Measurements from ENCODE around the gene TRMU. TPM values are rescaled to one million over a fixed set of nuclear protein-coding genes. Genes with fewer than 3 reads are reported as not detected.
"Not testable (repeated sequence)": the region's sequence is repeated elsewhere in the genome, so short reads cannot be mapped to it uniquely, and the experiment has no call there.

TRMU gene
- total and polyA plus RNA-seq, 2 donors: 21.0 to 27.1 TPM

- Histone ChIP-seq H3K4me3 (ENCODE audit: low read depth, low read length) (no peak overlapping the region), H3K27ac (ENCODE audit: low read depth) (no peak overlapping the region), H3K36me3 (ENCODE audit: insufficient read depth) (no peaks in the 10 kb centered on the region), H3K4me1 (ENCODE audit: insufficient read depth) (no peaks in the 10 kb centered on the region)
- no peak for DNase-seq (ENCODE audit: extremely low spot score)
- 79% methylated on average over 11 of the region's 11 CpGs for WGBS
These were observed 41.8 kb upstream of the TRMU start for GRCh38 chr22:46293577-46294260.

GRCh38 chr22:46294784-46295183 is 40.7 kb upstream of the TRMU start:
- Histone ChIP-seq H3K4me3 (ENCODE audit: low read depth, low read length) (no peak overlapping the region), H3K4me1 (ENCODE audit: insufficient read depth) (no peaks in the 10 kb centered on the region), H3K36me3 (ENCODE audit: insufficient read depth) (no peaks in the 10 kb centered on the region), H3K27ac (ENCODE audit: low read depth) (no peak overlapping the region)
- WGBS: 94% methylated on average over 2 of the region's 2 CpGs
- no peak for DNase-seq (ENCODE audit: extremely low spot score)

GRCh38 chr22:46295277-46295971 is 40.1 kb upstream of the TRMU start:
- DNase-seq (ENCODE audit: extremely low spot score): no peak
- Histone ChIP-seq H3K4me1 (ENCODE audit: insufficient read depth) (no peaks in the 10 kb centered on the region), H3K36me3 (ENCODE audit: insufficient read depth) (no peaks in the 10 kb centered on the region), H3K27ac (ENCODE audit: low read depth) (no peak overlapping the region), H3K4me3 (ENCODE audit: low read depth, low read length) (no peak overlapping the region)
- 58% methylated on average over 4 of the region's 4 CpGs for WGBS

GRCh38 chr22:46296257-46297150 is 39.0 kb upstream of the TRMU start, which contains the start of gene GTSE1:
Gene GTSE1 (plus strand): TSS chr22:46296870. CDS start chr22:46297401, 531 bp downstream.
- peak; percentile 89 for DNase-seq (ENCODE audit: extremely low spot score)
- H3K36me3 ChIP-seq (ENCODE audit: insufficient read depth): no peaks in the 10 kb centered on the region
- peak within 1 kb of the TSS; percentile 38 for H3K4me3 ChIP-seq (ENCODE audit: low read depth, low read length)
- WGBS: under 1% methylated on average over 76 of the region's 76 CpGs
- no peaks in the 10 kb centered on the region for H3K4me1 ChIP-seq (ENCODE audit: insufficient read depth)
- peak within 1 kb of the TSS; percentile 87 for H3K27ac ChIP-seq (ENCODE audit: low read depth)

- H3K27ac ChIP-seq (ENCODE audit: low read depth): no peak overlapping the region
- no peaks in the 10 kb centered on the region for H3K4me1 ChIP-seq (ENCODE audit: insufficient read depth)
- no peak for DNase-seq (ENCODE audit: extremely low spot score)
- WGBS: 5% methylated on average over 32 of the region's 32 CpGs
- H3K36me3 ChIP-seq (ENCODE audit: insufficient read depth): no peaks in the 10 kb centered on the region
- peak overlapping the region; percentile 29 for H3K4me3 ChIP-seq (ENCODE audit: low read depth, low read length)
These were observed 38.2 kb upstream of the TRMU start for GRCh38 chr22:46297151-46297812.

GRCh38 chr22:46299101-46299500 is 36.4 kb upstream of the TRMU start:
- Histone ChIP-seq H3K27ac (ENCODE audit: low read depth) (no peak overlapping the region), H3K4me1 (ENCODE audit: insufficient read depth) (no peaks in the 10 kb centered on the region), H3K4me3 (ENCODE audit: low read depth, low read length) (no peak overlapping the region), H3K36me3 (ENCODE audit: insufficient read depth) (no peaks in the 10 kb centered on the region)
- WGBS: 94% methylated on average over 13 of the region's 13 CpGs
- DNase-seq (ENCODE audit: extremely low spot score): no peak

GRCh38 chr22:46300491-46300890 is 35.0 kb upstream of the TRMU start:
- no peak for DNase-seq (ENCODE audit: extremely low spot score)
- no peaks in the 10 kb centered on the region for H3K36me3 ChIP-seq (ENCODE audit: insufficient read depth)
- H3K4me3 ChIP-seq (ENCODE audit: low read depth, low read length): no peak overlapping the region
- no peaks in the 10 kb centered on the region for H3K4me1 ChIP-seq (ENCODE audit: insufficient read depth)
- 98% methylated on average over 7 of the region's 7 CpGs for WGBS
- no peak overlapping the region for H3K27ac ChIP-seq (ENCODE audit: low read depth)

GRCh38 chr22:46303347-46303965 is 32.1 kb upstream of the TRMU start:
- WGBS: 90% methylated on average over 7 of the region's 7 CpGs
- H3K4me3 ChIP-seq (ENCODE audit: low read depth, low read length): no peak overlapping the region
- DNase-seq (ENCODE audit: extremely low spot score): no peak

GRCh38 chr22:46308283-46308988 is 27.1 kb upstream of the TRMU start:
- no peak for DNase-seq (ENCODE audit: extremely low spot score)
- WGBS: 94% methylated on average over 23 of the region's 23 CpGs
- no peaks in the 10 kb centered on the region for H3K36me3 ChIP-seq (ENCODE audit: insufficient read depth)

More at GRCh38 chr22:46303347-46303965, 32.1 kb upstream of the TRMU start:
- H3K27ac ChIP-seq (ENCODE audit: low read depth): no peak overlapping the region
- no peaks in the 10 kb centered on the region for H3K36me3 ChIP-seq (ENCODE audit: insufficient read depth)
- H3K4me1 ChIP-seq (ENCODE audit: insufficient read depth): no peaks in the 10 kb centered on the region

GRCh38 chr22:46309526-46310085 is 25.9 kb upstream of the TRMU start:
- H3K4me1 ChIP-seq (ENCODE audit: insufficient read depth): no peaks in the 10 kb centered on the region
- no peak overlapping the region for H3K4me3 ChIP-seq (ENCODE audit: low read depth, low read length)
- 96% methylated on average over 15 of the region's 15 CpGs for WGBS
- H3K36me3 ChIP-seq (ENCODE audit: insufficient read depth): no peaks in the 10 kb centered on the region
- no peak overlapping the region for H3K27ac ChIP-seq (ENCODE audit: low read depth)
- no peak for DNase-seq (ENCODE audit: extremely low spot score)

More at GRCh38 chr22:46308283-46308988, 27.1 kb upstream of the TRMU start:
- no peak overlapping the region for H3K4me3 ChIP-seq (ENCODE audit: low read depth, low read length)
- no peaks in the 10 kb centered on the region for H3K4me1 ChIP-seq (ENCODE audit: insufficient read depth)
- H3K27ac ChIP-seq (ENCODE audit: low read depth): no peak overlapping the region

- Histone ChIP-seq H3K36me3 (ENCODE audit: insufficient read depth) (no peaks in the 10 kb centered on the region), H3K4me1 (ENCODE audit: insufficient read depth) (no peaks in the 10 kb centered on the region), H3K4me3 (ENCODE audit: low read depth, low read length) (no peak overlapping the region), H3K27ac (ENCODE audit: low read depth) (no peak overlapping the region)
- 97% methylated on average over 8 of the region's 8 CpGs for WGBS
- DNase-seq (ENCODE audit: extremely low spot score): no peak
These were observed 23.5 kb upstream of the TRMU start for GRCh38 chr22:46312056-46312455.

GRCh38 chr22:46312848-46313247 is 22.7 kb upstream of the TRMU start:
- H3K4me1 ChIP-seq (ENCODE audit: insufficient read depth); H3K4me3 ChIP-seq (ENCODE audit: low read depth, low read length); H3K27ac ChIP-seq (ENCODE audit: low read depth); H3K36me3 ChIP-seq (ENCODE audit: insufficient read depth); DNase-seq (ENCODE audit: extremely low spot score): not testable (repeated sequence)
- WGBS: 96% methylated on average over 2 of the region's 2 CpGs
